GM21390 (cell line): Measurements from ENCODE around the gene PIM3.

Experiments used
- ATAC-seq: cut with Tn5 transposase; IDR thresholded peaks from one replicate; pipeline ENCODE4 v1.9.1; 2021; ENCODE audit not compliant: unreplicated experiment

PIM3 gene

DNA sequence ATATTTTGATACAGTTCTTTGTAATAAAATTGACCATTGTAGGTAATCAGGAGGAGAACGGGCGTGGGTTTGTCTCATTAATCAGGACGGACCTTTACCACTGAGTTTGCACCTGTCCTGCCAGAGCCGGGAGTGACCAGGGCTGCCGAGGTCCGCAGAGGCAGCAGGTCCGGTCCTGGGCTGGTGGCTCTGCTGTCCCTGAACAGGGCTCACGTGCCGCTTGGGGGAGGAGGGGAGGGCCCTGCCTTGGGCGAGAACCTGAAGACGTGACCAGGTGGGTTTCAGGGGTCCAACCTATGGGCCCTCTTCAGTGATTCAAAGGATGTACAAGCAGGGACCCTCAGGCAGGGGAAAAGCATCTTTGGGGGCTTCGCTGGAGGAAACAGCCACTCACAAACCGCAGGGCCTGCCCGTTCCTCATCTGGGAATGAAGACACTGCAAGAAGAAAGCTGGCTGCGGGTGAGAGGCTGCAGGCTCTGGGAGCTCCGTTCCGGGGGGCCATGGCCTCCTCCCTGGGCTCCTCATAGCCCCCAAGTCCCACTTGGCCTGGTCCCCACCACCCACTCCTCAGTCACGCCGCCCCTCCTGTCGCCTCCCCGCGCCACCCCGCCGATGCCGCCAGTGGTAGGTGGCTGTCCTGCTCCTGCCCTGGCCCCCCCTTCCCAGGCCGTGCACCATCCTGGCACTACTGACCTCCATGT, 32.9 kb upstream of the PIM3 start:
- no peak for ATAC-seq

GRCh38 chr22:49928185-49928495, 32.4 kb upstream of the PIM3 start:
- no peak for ATAC-seq

DNA sequence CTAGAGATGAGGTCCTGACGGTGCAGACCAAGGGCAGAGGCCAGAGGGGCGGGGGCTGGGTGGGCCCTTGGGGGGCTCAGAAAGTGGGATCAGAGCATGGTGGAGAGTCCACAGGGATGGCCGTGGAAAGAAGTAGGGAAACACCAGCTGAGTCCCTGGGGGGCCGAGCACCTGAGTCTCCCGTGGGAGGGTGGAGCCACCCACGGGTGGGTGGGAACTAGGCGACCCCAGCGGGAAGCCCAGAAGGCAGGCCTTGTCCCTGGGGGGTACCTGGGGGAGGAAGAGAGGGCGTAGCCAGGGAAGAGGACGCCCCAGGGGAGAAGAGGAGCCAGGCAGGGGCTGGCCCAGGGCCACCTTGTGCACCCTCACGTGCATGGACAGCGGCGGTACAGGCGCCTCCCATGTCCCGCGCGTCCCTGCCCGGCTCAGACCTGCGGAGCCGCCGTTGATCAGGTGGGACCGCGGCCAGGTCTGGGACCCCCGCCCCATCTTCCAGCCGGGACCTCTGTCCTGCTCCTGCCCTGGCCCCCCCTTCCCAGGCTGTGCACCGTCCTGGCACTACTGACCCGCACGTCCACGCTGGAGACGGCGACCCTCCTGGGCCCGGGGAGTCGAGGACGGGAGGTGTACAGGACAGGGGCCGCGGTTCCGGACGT, 31.9 kb upstream of the PIM3 start:
- ATAC-seq, result no peak

- ATAC-seq, result no peak
Measured at GRCh38 chr22:49929211-49929979, 31.2 kb upstream of the PIM3 start.

- no peak for ATAC-seq
Measured at GRCh38 chr22:49929994-49930575, 30.5 kb upstream of the PIM3 start.

DNA sequence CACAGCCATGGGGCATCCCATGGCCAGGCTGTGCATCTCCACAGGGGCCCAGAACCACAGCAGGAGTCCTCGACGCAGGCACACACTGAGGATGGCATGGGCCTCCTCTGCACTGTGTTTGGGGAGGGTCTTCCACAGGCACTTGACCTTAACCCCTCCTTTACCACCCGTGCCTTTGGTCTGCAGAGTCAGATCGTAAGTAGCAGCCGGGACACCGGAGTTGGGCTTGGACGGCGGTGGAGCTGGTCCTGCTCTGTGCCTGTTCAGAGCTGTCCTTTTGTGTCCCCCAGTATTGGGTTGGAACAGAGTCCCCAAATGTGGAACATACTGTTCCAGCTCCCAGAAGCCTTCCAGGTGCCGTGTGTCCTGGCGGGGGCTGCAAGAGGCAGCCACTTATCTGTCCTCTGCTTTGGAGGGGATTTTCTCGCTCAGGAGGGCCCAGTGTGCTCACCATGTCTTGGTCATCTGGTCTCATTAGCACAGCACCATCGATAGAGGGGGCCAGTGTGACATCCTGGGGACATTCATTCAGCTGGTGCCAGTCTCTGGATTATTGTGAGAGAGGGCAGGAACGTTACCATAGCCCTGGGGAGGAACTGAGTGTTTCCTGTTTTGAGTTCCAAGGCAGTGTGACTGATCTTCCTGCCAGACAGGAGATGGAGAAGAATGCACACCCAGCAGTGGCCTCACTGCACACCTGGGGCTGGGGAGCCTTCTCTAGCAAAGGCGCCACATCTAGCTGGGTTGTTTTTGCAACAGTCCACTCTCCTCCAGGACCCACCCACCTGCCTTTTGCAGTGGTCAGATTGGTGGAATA, 29.8 kb upstream of the PIM3 start:
- no peak for ATAC-seq

DNA sequence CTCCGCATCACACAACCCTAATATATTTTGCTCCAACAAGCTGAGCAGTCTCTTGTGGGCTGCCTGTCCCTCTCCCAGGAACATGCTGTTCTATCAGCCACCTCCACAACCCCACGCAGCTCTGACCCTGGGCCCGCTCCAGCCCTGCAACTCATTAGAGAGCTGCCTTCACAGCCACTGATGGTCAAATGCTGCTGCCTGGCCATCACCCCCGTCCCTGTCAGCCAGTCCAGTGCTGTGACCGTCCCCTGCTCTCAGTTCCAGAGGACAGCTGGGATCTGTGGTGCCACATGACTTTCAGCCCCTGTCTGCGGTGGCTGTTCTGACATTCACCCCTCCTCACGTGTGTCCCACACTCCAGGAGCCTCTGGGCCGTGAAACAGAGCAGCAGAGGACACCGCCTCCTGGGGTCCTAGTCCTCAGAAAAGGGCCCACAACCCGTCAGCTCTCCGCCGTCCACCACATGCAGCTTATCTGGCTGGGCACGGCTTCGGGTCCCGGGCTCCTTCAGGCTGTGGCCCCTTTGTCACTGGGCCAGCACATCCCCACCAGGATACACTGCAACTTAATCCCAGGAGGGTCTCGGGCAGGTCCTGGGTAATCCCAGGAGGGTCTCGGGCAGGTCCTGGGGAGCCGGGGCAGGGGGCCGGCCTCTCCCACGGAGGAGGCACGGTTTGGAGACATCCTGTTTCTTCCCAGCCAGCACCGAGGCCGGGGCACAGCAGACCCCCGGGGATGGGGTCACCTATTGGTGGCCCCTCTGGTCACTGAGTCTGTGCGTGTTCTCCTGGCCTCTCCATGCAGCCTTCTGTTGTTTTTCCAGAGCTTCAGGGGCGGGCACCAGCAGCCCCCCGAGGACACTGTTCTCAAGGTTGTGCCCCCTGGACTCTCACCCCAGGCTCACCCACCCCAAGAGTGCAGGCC, 27.1 kb upstream of the PIM3 start:
- ATAC-seq, result no peak

- ATAC-seq, result no peak
Measured at GRCh38 chr22:49934160-49934890, 26.2 kb upstream of the PIM3 start.

GRCh38 chr22:49934891-49935557, 25.5 kb upstream of the PIM3 start:
- no peak for ATAC-seq

DNA sequence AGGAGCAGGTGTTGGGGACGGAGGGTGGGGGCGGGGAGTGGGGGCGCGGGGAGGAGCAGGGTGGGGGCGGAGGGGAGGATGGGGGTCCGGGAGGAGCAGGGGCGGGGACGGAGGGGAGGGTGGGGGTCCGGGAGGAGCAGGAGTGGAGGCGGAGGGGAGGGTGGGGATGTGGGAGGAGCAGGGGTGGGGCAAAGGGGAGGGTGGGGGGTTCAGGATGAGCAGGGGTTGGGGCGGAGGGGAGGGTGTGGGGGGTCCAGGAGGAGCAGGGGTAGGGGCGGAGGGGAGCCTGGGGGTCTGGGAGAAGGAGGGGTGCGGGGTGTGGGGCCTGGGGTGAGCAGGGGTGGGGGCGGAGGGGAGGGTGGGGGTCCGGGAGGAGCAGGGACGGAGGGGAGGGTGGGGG, 25.0 kb upstream of the PIM3 start:
- no peak for ATAC-seq

DNA sequence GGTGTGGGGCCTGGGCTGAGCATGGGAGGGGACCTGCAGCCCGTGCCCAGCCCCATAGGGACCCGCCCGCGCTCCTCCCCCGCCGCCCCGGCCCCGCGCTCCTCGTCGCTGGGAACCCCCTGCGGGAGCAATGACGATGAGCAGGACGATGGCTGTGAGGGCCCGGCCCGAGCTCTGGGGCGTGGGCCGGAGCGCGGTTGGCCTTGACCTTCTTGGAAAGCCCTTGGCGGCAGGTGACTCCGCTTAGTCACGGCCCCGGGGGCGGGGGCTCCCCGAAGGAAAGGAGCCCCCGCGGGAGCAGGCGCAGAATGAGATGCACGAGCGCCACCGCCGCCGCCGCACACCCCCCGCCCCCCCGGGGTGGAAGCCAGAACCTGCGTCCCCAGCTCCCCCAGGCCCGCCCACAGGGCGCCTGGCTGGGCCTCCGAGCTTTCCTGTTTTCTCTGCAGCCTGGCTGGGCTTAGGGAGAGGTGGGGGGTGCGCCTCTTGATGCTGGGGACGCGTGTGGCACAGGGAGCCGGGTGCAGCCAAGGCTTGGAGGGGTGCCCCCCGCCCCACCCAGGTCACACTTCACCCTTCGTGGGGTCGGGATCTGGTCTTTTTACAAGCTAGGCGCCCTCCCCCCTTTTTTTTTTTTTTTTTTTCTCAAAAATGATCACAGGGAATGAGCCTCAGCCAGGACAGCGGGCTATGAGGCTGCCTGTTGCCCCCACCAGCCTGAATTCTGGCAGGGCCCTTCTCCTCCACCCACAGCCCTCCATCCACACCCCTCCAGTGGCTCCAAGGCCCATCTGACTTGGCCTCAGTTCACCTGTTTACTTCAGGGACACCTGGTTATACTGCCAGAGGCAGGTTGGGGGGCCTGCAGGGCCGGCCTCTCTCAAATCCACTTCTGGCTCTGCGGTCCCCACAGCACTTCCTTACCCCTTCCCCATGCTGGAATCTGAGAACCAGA, 24.3 kb upstream of the PIM3 start:
- peak; percentile 56 for ATAC-seq

DNA sequence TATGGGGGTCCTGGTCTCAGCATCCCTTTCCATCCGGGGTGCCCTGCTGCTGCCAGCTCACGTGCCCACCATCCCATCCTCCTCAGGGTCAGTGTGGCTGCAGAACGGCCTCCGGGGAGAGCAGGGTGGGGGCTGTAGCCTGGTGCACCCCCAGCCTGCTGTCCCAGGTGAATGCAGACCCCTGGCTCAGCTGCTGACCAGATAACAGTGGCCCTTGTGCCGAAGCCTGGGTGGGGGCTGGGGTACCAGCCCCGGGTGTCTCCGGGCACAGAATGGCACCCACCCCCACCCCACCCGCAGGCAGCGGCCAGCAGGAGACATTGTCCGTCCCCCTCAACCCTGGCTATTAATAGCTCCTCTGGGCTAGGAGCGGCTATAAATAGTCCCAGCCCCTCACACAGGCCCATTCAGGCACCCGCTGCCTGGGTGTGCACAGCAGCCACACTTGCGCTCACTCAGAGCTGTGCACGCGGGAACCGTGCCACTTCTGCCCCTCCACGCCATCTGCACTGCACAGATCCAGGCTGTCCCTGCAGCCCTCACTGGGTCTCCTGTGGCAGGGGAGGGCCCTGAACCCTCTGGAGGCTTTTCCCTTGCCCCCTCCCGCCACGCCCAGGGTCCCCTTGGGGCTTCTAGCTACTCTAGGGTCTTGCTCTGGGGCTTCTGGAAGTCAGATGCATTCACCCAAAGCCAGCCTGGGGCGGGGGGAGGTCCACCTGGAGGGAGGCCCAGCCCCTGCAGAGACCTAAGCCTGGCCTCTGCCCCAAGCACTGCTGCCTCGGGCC, 23.4 kb upstream of the PIM3 start:
- no peak for ATAC-seq

DNA sequence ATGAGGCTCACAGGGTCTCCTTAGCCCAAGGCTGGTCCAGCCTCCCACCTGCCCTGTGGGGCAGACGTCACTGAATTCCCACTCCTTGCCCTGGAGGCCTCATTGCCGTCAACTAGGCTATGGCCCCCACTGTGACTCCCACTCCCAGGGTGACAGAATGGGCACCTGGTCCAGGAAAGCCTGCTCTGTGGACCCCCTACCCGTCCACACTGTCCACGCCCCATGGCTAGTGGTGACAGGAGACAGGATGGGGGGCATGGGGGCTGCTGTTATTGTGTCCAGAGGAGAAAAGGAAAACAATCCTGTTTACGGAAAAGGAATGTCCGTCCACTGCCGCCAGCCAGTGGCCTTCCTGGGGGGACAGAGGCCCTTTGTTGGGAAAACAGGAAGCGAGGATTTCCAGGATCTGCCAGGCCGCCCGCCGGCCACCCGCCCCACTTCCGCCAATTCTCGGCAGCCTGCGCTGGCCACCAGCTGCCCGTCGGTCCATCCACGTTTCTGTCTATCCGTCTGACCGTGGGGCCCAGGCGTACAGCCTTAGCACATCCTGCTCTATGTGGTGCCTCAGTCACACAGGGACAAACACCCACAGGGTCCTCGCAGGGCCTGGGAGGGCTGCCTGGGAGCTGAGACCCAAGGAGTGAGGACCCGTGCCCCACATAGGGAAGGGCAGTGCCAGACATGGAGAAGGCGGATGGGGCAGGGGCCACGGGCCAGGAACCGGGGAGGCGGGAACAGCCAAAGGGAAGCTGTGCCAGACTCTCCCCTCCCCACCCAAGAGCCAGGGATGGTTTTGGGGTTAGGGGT, 22.6 kb upstream of the PIM3 start:
- ATAC-seq, result no peak

- no peak for ATAC-seq
Measured at GRCh38 chr22:49938565-49939136, 21.9 kb upstream of the PIM3 start.

DNA sequence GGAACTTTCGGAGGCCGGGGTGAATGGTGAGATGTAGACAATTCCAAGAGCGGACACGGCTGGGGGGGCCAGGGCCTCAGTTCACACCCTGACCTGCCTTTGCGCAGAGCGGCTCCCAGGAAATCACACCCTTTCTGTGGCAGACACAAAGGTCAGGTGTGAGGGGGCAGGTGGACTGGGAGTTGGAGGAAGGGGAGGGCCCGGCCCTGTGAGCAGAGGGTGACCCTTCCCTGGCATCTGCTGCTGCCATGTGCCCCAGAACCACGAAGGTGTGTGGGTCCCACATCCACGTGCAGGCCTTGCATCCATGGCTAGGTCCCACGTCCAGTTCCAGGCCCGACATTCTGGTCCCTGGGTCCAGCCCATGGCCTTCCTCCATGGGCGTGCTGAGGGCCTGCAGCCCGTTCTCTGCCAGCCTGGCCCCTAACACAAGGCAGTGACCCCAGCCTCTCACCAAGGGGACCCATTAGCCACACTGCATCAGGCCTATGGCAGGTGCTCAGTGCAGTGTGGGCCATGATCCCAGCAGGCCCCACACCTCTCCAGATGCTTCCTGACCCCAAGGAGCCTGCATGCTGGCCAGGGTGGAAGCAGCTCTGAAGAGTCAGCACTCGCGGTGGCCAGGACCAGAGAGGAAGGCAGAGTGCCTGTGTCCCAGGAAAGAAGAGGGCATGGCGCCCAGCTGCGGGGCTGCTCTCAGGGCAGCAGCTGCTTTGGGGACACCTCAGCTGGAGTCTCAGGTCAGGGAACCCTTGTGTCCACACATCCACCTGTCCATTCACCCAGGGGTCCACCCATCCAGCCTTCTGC, 18.9 kb upstream of the PIM3 start:
- ATAC-seq, result no peak
